Caco-2 (cell line): ENCODE data around the gene TMEM204. TPM values are rescaled to one million over a fixed set of nuclear protein-coding genes. Genes with fewer than 3 reads are reported as not detected.

ENCODE experiments used
- BruUV-seq: library from RNA; stranded (reverse); fragments of 400-500 nt; replicated peaks from 2 replicates; lab custom pipeline; 2021; lab: Mats Ljungman, UMichigan
- CTCF ChIA-PET: fragments of 300-600 bp; sonication (Branson Sonifier 250); formaldehyde crosslinking; loops from one replicate; lab custom pipeline; 2022; ENCODE audit warnings: antibody characterized with exemption; lab: Charles Lee
- POLR2A ChIA-PET: fragments of 300-600 bp; sonication (Branson Sonifier 250); formaldehyde crosslinking; loops from one replicate; lab custom pipeline; 2022; ENCODE audit warnings: antibody characterized with exemption; lab: Charles Lee
- DNase-seq, 2 experiments: peaks; one replicate each; pipeline versions ENCODE4 v3.0.0 to v3.0.0-alpha.2; 2020 to 2022
- H3K27me3 ChIP-seq: replicated peaks from 2 replicates; pipeline ENCODE4 v1.6.0; 2011; ENCODE audit warnings: low read length; ENCODE audit not compliant: control insufficient read depth, insufficient read depth
- H3K36me3 ChIP-seq: 2 replicates; pipeline ENCODE4 v1.5.1; 2011; ENCODE audit warnings: low read length; ENCODE audit not compliant: control insufficient read depth, insufficient read depth
- H3K4me1 ChIP-seq: fragments of 250-450 bp; sonication (Bioruptor Pico); 2 replicates; pipeline ENCODE4 v1.5.1; 2020; ENCODE audit warnings: mild to moderate bottlenecking
- H3K4me3 ChIP-seq: 2 replicates; pipeline ENCODE4 v1.5.1; 2011; ENCODE audit warnings: low read depth, mild to moderate bottlenecking, control low read depth, low read length
- H3K9me3 ChIP-seq: fragments of 250-450 bp; sonication (Bioruptor Pico); 2 replicates; pipeline ENCODE4 v1.5.1; 2020; ENCODE audit warnings: mild to moderate bottlenecking, moderate library complexity
- H3K27ac Mint-ChIP-seq: one replicate; pipeline ENCODE4 v1.8.0; 2022; ENCODE audit warnings: mixed read lengths; ENCODE audit not compliant: unreplicated experiment
- H3K27me3 Mint-ChIP-seq: one replicate; pipeline ENCODE4 v1.8.0; 2022; ENCODE audit warnings: mixed read lengths; ENCODE audit not compliant: insufficient read depth, unreplicated experiment
- H3K36me3 Mint-ChIP-seq: one replicate; pipeline ENCODE4 v1.8.0; 2022; ENCODE audit warnings: mild to moderate bottlenecking, mixed read lengths; ENCODE audit not compliant: insufficient read depth, unreplicated experiment
- H3K4me1 Mint-ChIP-seq: one replicate; pipeline ENCODE4 v1.8.0; 2022; ENCODE audit warnings: low read depth, mixed read lengths; ENCODE audit not compliant: unreplicated experiment
- H3K4me3 Mint-ChIP-seq: one replicate; pipeline ENCODE4 v1.8.0; 2022; ENCODE audit warnings: mild to moderate bottlenecking, moderate library complexity, mixed read lengths; ENCODE audit not compliant: unreplicated experiment
- H3K9me3 Mint-ChIP-seq: one replicate; pipeline ENCODE4 v1.8.0; 2022; ENCODE audit warnings: mixed read lengths; ENCODE audit not compliant: unreplicated experiment
- CTCF ChIP-seq, 2 experiments: fragments of 200-600 bp in 1 of 2; IDR thresholded peaks; 1 replicate in 1 of 2; 2 replicates in 1 of 2; pipeline versions ENCODE4 v1.5.1 to v1.8.0; 2011 to 2022; ENCODE audit warnings: antibody characterized with exemption in 1 of 2, control low read depth in 1 of 2, inconsistent platforms in 1 of 2, low read depth in 1 of 2, low read length in 1 of 2, mild to moderate bottlenecking in 1 of 2, moderate library complexity in 1 of 2; ENCODE audit not compliant: insufficient read depth in 1 of 2, severe bottlenecking in 1 of 2, unreplicated experiment in 1 of 2
- intact Hi-C: fragments of 100-400 bp; cut with micrococcal nuclease; formaldehyde crosslinking; loops from one replicate; pipeline ENCODE4 v1.10.0; 2022; ENCODE audit not compliant: unreplicated experiment
- total RNA-seq: library from RNA; stranded (reverse); gene quantifications from 2 replicates; pipeline ENCODE4 v1.2.3, GENCODE V29; 2022

The TMEM204 gene
- total RNA-seq, 1 experiment from 2014 or later = not detected

DNA sequence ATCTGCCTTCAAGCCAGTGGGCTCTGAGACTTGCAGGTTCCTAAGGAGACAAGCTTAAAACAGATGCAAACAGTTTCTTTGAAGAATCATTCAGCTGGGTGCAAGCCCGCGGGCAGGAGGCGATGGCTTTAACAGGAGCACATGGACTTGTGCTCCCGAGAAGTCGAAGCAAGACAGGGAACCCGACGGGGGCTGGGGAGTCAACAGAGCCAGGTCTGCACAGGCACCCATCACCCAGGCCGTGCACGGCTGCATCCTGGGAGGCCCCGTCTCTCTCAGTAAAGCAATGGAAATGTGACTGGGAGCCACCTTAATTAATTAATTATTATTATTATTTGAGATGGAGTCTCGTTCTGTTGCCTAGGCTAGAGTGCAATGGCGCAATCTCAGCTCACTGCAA is 44.4 kb upstream of the TMEM204 start:
- intact Hi-C loops = no loop called here
- Histone ChIP-seq H3K4me1 (peaks cover 5% of the 10 kb centered on the region; the same call in 1 of the 2 replicates), H3K27me3 (no peaks in the 10 kb centered on the region), H3K36me3 (no peaks in the 10 kb centered on the region), H3K9me3 (no peaks in the 10 kb centered on the region), H3K4me3 (no peak overlapping the region)
- no peaks in the 10 kb centered on the region for H3K9me3 Mint-ChIP-seq
- TF ChIP-seq CTCF (IDR thresholded peaks at IDR 0.05; ENCODE audit: insufficient read depth in 1 of 2, low read depth in 1 of 2, low read length in 1 of 2, severe bottlenecking in 1 of 2, unreplicated experiment in 1 of 2) = no peak
- BruUV-seq = no TSS peak
- no peak for DNase-seq
- H3K36me3 Mint-ChIP-seq = peaks cover 13% of the 10 kb centered on the region
- no peak overlapping the region for H3K4me3 Mint-ChIP-seq
- ChIA-PET CTCF (no interaction called here), POLR2A (no interaction called here)
- no peaks in the 10 kb centered on the region for H3K27me3 Mint-ChIP-seq
- H3K27ac Mint-ChIP-seq = no peak overlapping the region
- no peaks in the 10 kb centered on the region for H3K4me1 Mint-ChIP-seq

DNA sequence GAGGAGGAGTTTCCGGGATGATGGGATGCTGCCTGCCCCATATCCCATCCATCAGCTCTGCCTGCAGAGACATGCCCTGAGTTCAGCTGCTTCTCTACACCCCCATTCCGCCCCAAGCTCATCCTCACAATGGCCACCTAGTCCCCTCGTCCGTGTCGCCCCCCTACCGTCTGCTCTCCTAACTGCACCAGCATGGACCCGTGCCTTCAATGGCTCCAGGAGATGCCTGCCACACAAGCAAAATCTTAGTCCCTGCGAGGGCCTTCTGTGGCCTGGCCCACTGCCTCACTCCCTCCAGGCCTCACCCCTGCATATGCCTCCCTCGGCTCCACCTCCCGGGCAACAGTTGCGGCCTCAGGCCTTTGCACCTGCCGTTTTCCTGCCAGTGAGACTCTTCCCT is 42.1 kb upstream of the TMEM204 start:
- peaks cover 5% of the 10 kb centered on the region; the same call in 1 of the 2 replicates for H3K4me1 ChIP-seq
- H3K27ac Mint-ChIP-seq = no peak overlapping the region
- ChIA-PET CTCF (no interaction called here), POLR2A (no interaction called here)
- no TSS peak for BruUV-seq
- no peak overlapping the region for H3K4me3 ChIP-seq
- no peaks in the 10 kb centered on the region for H3K9me3 ChIP-seq
- no peak for DNase-seq
- H3K9me3 Mint-ChIP-seq = no peaks in the 10 kb centered on the region
- H3K27me3 Mint-ChIP-seq = no peaks in the 10 kb centered on the region
- H3K27me3 ChIP-seq = no peaks in the 10 kb centered on the region
- H3K4me1 Mint-ChIP-seq = no peaks in the 10 kb centered on the region
- no peak for TF ChIP-seq CTCF (IDR thresholded peaks at IDR 0.05; ENCODE audit: insufficient read depth in 1 of 2, low read depth in 1 of 2, low read length in 1 of 2, severe bottlenecking in 1 of 2, unreplicated experiment in 1 of 2)
- peaks cover 18% of the 10 kb centered on the region for H3K36me3 Mint-ChIP-seq
- intact Hi-C loops = no loop called here
- H3K36me3 ChIP-seq = peaks cover 3% of the 10 kb centered on the region
- H3K4me3 Mint-ChIP-seq = no peak overlapping the region

- H3K27me3 ChIP-seq = no peaks in the 10 kb centered on the region
- intact Hi-C loops = no loop called here
- no peaks in the 10 kb centered on the region for H3K4me1 Mint-ChIP-seq
- no peak for TF ChIP-seq CTCF (IDR thresholded peaks at IDR 0.05; ENCODE audit: insufficient read depth in 1 of 2, low read depth in 1 of 2, low read length in 1 of 2, severe bottlenecking in 1 of 2, unreplicated experiment in 1 of 2)
- BruUV-seq = TSS peak; percentile 99
- peak overlapping the region; percentile 98 for H3K27ac Mint-ChIP-seq
- peaks cover 18% of the 10 kb centered on the region for H3K36me3 Mint-ChIP-seq
- DNase-seq = no peak
- H3K36me3 ChIP-seq = peaks cover 3% of the 10 kb centered on the region
- peak overlapping the region; percentile 59 for H3K4me3 ChIP-seq
- H3K27me3 Mint-ChIP-seq = no peaks in the 10 kb centered on the region
- CTCF ChIA-PET = interaction anchor here (0.6 kb wide), 1 partner anchor 150 kb away, joined by 12 read pairs; no protein-coding TSS in a partner anchor
- peaks cover 5% of the 10 kb centered on the region; the same call in 1 of the 2 replicates for H3K4me1 ChIP-seq
- POLR2A ChIA-PET = interaction anchor here (0.5 to 1.9 kb wide), 3 partner anchors 72 to 1122 kb away, joined by 4 to 9 read pairs (median 5); partner anchors contain the start of genes MRPL28 and UQCC4
- H3K9me3 Mint-ChIP-seq = no peaks in the 10 kb centered on the region
- no peaks in the 10 kb centered on the region for H3K9me3 ChIP-seq
- peak overlapping the region; percentile 96 for H3K4me3 Mint-ChIP-seq
Observed at GRCh38 chr16:1492082-1492922, 41.2 kb upstream of the TMEM204 start.
